SU-DHL-6 (cell line): ENCODE results near the gene RAI1.

ENCODE experiments used
- H2AFZ ChIP-seq: fragments of 200-600 bp; sonication (generic); 2 replicates; pipeline ENCODE4 v1.6.1; 2014; ENCODE audit warnings: low read depth, mild to moderate bottlenecking, moderate library complexity, mixed read lengths, antibody characterized with exemption, low read length; ENCODE audit not compliant: severe bottlenecking
- H3F3A ChIP-seq: fragments of 200-600 bp; shearing (Covaris generic); 2 replicates; pipeline ENCODE4 v1.6.0; 2016; ENCODE audit warnings: antibody characterized with exemption, mild to moderate bottlenecking; ENCODE audit not compliant: insufficient read depth
- H3K27ac ChIP-seq: fragments of 200-600 bp; sonication (generic); 2 replicates; pipeline ENCODE4 v1.5.1; 2016; ENCODE audit warnings: low read depth, mild to moderate bottlenecking, low read length, moderate library complexity, mixed read lengths
- H3K27me3 ChIP-seq: fragments of 200-600 bp; sonication (generic), shearing (Covaris generic); 2 replicates; pipeline ENCODE4 v1.6.0; 2014; ENCODE audit warnings: mild to moderate bottlenecking, low read length
- H3K36me3 ChIP-seq: fragments of 200-600 bp; sonication (generic); 2 replicates; pipeline ENCODE4 v1.6.1; 2014; ENCODE audit warnings: mild to moderate bottlenecking, low read length, mixed read lengths
- H3K4me2 ChIP-seq: fragments of 300-600, 200-600 bp; shearing (Covaris generic), sonication (generic); 2 replicates; pipeline ENCODE4 v1.6.0; 2014; ENCODE audit warnings: low read length, low read depth, mild to moderate bottlenecking; ENCODE audit not compliant: poor library complexity, severe bottlenecking
- H3K4me3 ChIP-seq: fragments of 200-600 bp; sonication (generic); 2 replicates; pipeline ENCODE4 v1.5.1; 2014; ENCODE audit warnings: antibody characterized with exemption, low read length, mild to moderate bottlenecking, mixed read lengths; ENCODE audit not compliant: insufficient read depth, poor library complexity, severe bottlenecking
- H3K79me2 ChIP-seq: fragments of 200-600 bp; sonication (generic); 2 replicates; pipeline ENCODE4 v1.6.1; 2014; ENCODE audit warnings: mild to moderate bottlenecking, low read length, moderate library complexity; ENCODE audit not compliant: insufficient read depth
- H3K9ac ChIP-seq: fragments of 200-600 bp; sonication (generic); 2 replicates; pipeline ENCODE4 v1.7.0; 2014; ENCODE audit warnings: mild to moderate bottlenecking, low read length
- H3K9me2 ChIP-seq: fragments of 200-600 bp; sonication (generic); replicated peaks from 2 replicates; pipeline ENCODE4 v1.6.1; 2014; ENCODE audit warnings: low read length; ENCODE audit not compliant: insufficient read depth
- H3K9me3 ChIP-seq: fragments of 200-600 bp; sonication (generic); 2 replicates; pipeline ENCODE4 v1.6.1; 2014; ENCODE audit warnings: low read length, mixed read lengths; ENCODE audit not compliant: insufficient read depth
- H4K20me1 ChIP-seq: fragments of 200-600 bp; sonication (generic); 2 replicates; pipeline ENCODE4 v1.6.1; 2014; ENCODE audit warnings: low read depth, mild to moderate bottlenecking, antibody characterized with exemption, low read length, moderate library complexity, mixed read lengths
- EZH2phosphoT487 ChIP-seq: fragments of 200-600 bp; sonication (generic), shearing (Covaris generic); conservative IDR thresholded peaks from 2 replicates; pipeline ENCODE4 v1.6.1; 2018; ENCODE audit warnings: mild to moderate bottlenecking, antibody characterized with exemption, low read length, moderate library complexity, mixed read lengths
- TF ChIP-seq, protein P1 (sequence below): fragments of 200-600 bp; sonication (generic); IDR thresholded peaks from one replicate; pipeline ENCODE4 v1.5.1; 2017; ENCODE audit warnings: antibody characterized with exemption, mild to moderate bottlenecking, low read length, moderate library complexity; ENCODE audit not compliant: insufficient read depth, poor library complexity, severe bottlenecking

The RAI1 gene

DNA sequence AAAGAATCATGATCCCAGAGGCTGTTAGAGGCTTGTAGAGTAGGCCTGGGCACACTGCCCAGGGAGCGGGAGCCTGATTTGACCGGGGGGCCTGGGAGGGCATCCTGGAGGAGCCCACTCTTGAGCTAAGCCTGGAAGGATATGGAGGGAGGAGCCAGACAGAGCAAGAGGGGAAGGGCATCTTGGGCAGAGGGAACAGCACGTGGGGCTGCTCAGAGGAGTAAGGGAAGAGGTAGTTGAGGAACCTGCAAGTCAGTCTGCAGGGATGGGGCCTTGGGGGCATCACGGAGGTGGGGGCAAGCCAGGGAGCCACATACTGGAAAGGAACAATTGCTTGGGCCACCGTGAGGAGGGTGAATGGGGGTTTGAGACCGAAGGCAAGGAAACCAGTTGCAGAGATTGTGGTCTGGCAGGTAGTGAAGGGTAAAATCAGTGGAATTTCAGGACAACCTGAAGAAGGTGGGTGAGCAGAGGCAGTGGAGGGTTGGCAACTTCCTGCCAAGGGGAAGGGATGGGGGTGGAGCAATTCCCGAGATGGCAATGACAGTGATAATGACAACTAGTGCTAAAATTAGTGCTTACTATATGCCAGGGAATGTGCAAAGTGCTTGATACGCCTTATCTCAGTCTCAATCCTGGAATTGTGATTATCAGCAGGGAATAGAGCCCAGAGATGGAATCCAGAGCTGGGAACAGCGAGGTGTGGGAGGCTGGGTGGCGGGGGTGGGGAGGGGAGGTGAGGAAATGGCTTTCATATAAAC is 9.7 kb upstream of the RAI1 start:
- no peaks in the 10 kb centered on the region for H3K79me2 ChIP-seq
- H3K4me3 ChIP-seq, result no peak overlapping the region
- no peak overlapping the region for H3K27ac ChIP-seq
- no peaks in the 10 kb centered on the region for H4K20me1 ChIP-seq
- no peaks in the 10 kb centered on the region for H3K9me2 ChIP-seq
- H3F3A ChIP-seq, result no peaks in the 10 kb centered on the region
- TF ChIP-seq, protein P1, sequence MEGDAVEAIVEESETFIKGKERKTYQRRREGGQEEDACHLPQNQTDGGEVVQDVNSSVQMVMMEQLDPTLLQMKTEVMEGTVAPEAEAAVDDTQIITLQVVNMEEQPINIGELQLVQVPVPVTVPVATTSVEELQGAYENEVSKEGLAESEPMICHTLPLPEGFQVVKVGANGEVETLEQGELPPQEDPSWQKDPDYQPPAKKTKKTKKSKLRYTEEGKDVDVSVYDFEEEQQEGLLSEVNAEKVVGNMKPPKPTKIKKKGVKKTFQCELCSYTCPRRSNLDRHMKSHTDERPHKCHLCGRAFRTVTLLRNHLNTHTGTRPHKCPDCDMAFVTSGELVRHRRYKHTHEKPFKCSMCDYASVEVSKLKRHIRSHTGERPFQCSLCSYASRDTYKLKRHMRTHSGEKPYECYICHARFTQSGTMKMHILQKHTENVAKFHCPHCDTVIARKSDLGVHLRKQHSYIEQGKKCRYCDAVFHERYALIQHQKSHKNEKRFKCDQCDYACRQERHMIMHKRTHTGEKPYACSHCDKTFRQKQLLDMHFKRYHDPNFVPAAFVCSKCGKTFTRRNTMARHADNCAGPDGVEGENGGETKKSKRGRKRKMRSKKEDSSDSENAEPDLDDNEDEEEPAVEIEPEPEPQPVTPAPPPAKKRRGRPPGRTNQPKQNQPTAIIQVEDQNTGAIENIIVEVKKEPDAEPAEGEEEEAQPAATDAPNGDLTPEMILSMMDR, result no peak
- no peak for TF ChIP-seq EZH2phosphoT487
- H3K36me3 ChIP-seq, result no peaks in the 10 kb centered on the region
- H2AFZ ChIP-seq, result no peak overlapping the region
- no peaks in the 10 kb centered on the region for H3K27me3 ChIP-seq
- no peaks in the 10 kb centered on the region for H3K9me3 ChIP-seq
- H3K9ac ChIP-seq, result no peak overlapping the region
- H3K4me2 ChIP-seq, result no peak overlapping the region

DNA sequence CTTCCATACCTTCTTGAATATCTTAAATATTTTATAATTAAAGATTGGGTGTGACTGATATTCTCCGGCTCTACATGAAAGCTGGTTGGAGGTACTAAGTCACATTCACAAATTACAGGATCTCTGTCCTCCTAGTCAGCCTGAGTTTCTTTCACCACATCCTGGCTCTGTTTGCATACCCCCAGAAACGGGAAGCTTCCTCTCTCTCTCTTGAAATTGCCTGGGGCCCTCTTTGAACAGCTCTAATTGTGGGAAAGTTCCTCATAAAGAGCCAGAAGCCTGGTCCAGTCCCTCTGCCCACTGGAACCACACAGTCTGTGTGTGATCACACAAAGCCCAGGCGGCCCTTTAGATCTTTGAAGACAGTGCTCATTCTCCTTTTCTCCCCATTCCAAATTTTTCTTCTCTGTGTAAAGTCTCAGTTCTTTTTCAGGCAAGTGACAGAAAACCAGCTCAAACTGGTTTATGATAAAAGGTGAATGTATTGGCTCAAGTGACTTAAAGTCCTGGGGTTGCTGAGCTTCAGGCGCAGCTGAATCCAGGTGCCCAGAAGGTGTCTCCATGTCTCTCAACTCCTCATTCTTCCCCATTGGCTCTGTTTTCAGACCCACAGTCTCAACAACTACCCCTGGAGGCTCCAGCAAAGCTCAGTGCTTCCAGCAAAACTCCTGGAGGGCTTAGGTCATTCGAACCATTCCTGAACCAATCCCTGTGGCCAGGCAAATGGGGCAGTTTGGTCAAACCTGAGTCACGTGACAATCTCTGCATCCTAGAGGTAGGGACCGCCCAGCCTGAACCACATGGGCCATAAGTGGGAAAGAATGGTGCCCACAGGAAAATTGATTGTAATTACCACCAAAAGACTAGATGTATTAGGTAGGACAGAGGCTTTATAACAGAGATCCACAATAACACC is 8.5 kb upstream of the RAI1 start:
- no peak overlapping the region for H3K4me3 ChIP-seq
- H3K9me3 ChIP-seq, result no peaks in the 10 kb centered on the region
- H3K4me2 ChIP-seq, result no peak overlapping the region
- no peaks in the 10 kb centered on the region for H3K9me2 ChIP-seq
- H3F3A ChIP-seq, result no peaks in the 10 kb centered on the region
- no peak for TF ChIP-seq EZH2phosphoT487
- TF ChIP-seq, protein P1, result no peak
- H3K36me3 ChIP-seq, result no peaks in the 10 kb centered on the region
- H3K27me3 ChIP-seq, result no peaks in the 10 kb centered on the region
- H2AFZ ChIP-seq, result no peak overlapping the region
- no peaks in the 10 kb centered on the region for H3K79me2 ChIP-seq
- H3K27ac ChIP-seq, result no peak overlapping the region
- no peak overlapping the region for H3K9ac ChIP-seq
- no peaks in the 10 kb centered on the region for H4K20me1 ChIP-seq

DNA sequence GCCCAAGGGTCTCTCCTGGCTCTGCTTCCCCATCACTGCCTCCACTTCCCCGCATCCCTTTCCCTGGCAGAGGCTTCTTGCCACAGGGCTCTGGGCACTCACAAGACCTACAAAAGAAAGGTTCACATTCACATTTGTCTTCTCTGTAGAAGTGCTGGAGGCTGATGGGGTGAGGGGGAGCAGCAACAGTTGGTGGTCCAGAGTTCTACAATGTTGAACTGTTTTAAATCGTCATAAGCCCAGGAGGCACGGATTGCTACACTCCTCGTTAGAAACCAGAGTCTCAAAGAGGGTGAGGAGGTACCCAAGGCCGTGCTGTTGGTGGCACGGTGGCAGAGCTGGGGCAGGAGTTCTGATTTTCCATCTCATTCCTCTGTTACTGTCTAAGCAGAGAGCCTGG is 5.8 kb upstream of the RAI1 start:
- Histone ChIP-seq H3F3A (no peaks in the 10 kb centered on the region), H4K20me1 (no peaks in the 10 kb centered on the region), H3K36me3 (no peaks in the 10 kb centered on the region), H2AFZ (no peak overlapping the region), H3K27me3 (no peaks in the 10 kb centered on the region), H3K9me2 (no peaks in the 10 kb centered on the region), H3K27ac (no peak overlapping the region), H3K9me3 (no peaks in the 10 kb centered on the region), H3K4me3 (no peak overlapping the region), H3K79me2 (no peaks in the 10 kb centered on the region), H3K9ac (no peak overlapping the region), H3K4me2 (no peak overlapping the region)
- TF ChIP-seq, protein P1, result no peak
- no peak for TF ChIP-seq EZH2phosphoT487
